BJ (cell line): ENCODE measurements around the gene CCDC97. TPM values are rescaled to one million over a fixed set of nuclear protein-coding genes. Genes with fewer than 3 reads are reported as not detected.

Experiments used
- CTCF ChIA-PET: fragments of 350-600 bp; formaldehyde crosslinking; extraction: SDS; loops from one replicate; lab custom pipeline; 2021; ENCODE audit warnings: antibody characterized with exemption, inconsistent platforms; lab: Yijun Ruan, JAX
- POLR2A ChIA-PET: fragments of 300-600 bp; sonication (Branson Sonifier 250); formaldehyde crosslinking; extraction: SDS; loops from one replicate; lab custom pipeline; 2021; ENCODE audit warnings: antibody characterized with exemption; lab: Charles Lee
- DNase-seq: peaks from one replicate; pipeline ENCODE4 v3.0.0-alpha.2; 2011; ENCODE audit warnings: low read depth
- H3K27me3 ChIP-seq: 2 replicates; pipeline ENCODE4 v1.6.0; 2011; ENCODE audit warnings: low read length; ENCODE audit not compliant: control insufficient read depth, insufficient read depth
- H3K36me3 ChIP-seq: 2 replicates; pipeline ENCODE4 v1.5.1; 2011; ENCODE audit warnings: low read length; ENCODE audit not compliant: control insufficient read depth, insufficient read depth
- H3K4me3 ChIP-seq: 2 replicates; pipeline ENCODE4 v1.5.1; 2011; ENCODE audit warnings: low read depth, mild to moderate bottlenecking, control low read depth, low read length
- polyA plus RNA-seq: library from polyadenylated mRNA; depleted of rRNA; stranded (reverse); fragments of >200 nt; gene quantifications from 2 replicates; pipeline ENCODE4 v1.2.3, GENCODE V29; 2011
- TF ChIP-seq, protein P1 (sequence below): IDR thresholded peaks from 2 replicates; pipeline ENCODE4 v1.5.1; 2011; ENCODE audit warnings: low read depth, mild to moderate bottlenecking, control low read depth, inconsistent platforms, low read length, moderate library complexity; ENCODE audit not compliant: insufficient read depth

The CCDC97 gene
- polyA plus RNA-seq, 1 experiment: 10.3 TPM

DNA sequence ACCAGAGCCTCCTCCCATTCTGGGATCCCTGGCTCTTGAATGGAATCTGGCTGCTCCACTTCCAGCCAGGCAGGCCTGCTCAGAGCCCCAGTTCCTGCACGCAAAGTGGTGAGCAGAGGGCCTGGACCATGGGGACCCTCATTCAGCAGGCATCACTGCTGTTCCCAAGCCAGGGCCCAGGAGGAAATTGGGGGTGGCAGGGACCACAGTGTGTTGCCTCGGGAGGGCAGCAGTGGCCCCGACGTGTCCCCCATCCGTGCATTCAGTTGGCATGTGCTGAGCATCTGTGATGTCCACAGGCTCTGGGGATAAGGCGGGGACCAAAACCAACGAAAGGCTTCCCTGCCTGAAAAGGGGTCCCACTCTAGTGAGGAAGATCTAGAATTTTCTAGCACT is 11.2 kb downstream of the CCDC97 start:
- TF ChIP-seq, protein P1, sequence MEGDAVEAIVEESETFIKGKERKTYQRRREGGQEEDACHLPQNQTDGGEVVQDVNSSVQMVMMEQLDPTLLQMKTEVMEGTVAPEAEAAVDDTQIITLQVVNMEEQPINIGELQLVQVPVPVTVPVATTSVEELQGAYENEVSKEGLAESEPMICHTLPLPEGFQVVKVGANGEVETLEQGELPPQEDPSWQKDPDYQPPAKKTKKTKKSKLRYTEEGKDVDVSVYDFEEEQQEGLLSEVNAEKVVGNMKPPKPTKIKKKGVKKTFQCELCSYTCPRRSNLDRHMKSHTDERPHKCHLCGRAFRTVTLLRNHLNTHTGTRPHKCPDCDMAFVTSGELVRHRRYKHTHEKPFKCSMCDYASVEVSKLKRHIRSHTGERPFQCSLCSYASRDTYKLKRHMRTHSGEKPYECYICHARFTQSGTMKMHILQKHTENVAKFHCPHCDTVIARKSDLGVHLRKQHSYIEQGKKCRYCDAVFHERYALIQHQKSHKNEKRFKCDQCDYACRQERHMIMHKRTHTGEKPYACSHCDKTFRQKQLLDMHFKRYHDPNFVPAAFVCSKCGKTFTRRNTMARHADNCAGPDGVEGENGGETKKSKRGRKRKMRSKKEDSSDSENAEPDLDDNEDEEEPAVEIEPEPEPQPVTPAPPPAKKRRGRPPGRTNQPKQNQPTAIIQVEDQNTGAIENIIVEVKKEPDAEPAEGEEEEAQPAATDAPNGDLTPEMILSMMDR: no peak
- ChIA-PET CTCF (interaction anchor here (0.6 to 5.2 kb wide), 13 partner anchors 11 to 110 kb away, joined by 3 to 69 read pairs (median 4); partner anchors contain the start of genes B9D2, CCDC97 and TGFB1), POLR2A (no interaction called here)

DNA sequence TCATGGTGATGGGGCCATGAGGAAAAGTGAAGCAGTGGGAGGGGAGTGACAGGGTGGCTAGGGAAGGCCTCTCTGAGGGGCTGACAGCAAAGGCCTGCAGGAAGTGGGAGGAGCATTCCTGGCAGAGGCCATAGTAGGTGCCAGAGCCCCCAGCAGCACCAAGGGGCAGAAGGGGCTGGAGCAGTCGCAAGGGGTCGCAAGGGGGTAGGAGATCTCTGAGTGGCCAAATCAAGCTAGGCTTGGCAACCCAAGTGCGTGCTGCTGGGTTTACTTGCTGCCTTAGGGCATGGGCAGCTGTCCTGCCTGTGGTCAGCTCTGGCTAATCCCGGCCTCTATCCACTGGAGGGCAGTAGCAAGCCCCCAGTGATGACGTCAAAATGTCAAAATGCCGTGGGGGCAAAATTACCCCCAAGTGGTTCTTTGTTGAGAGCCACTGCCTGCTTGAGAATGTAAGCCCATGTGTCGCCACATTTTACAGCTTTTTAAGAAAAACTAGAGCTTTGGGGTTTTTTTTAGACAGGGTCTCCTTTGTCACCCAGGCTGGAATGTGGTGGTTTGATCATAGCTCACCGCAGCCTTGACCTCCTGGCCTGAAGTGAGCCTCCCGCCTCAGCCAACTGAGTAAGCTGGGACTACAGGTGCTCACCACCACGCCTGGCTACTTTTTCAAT is 11.8 kb downstream of the CCDC97 start:
- DNase-seq: no peak
- ChIA-PET POLR2A (no interaction called here), CTCF (interaction anchor here (0.6 to 5.2 kb wide), 16 partner anchors 10 to 109 kb away, joined by 3 to 69 read pairs (median 4); partner anchors contain the start of genes B3GNT8, B9D2, CCDC97 and TGFB1)
- Histone ChIP-seq H3K36me3 (peaks cover 21% of the 10 kb centered on the region), H3K4me3 (no peak overlapping the region), H3K27me3 (no peaks in the 10 kb centered on the region)
- TF ChIP-seq, protein P1: peak; percentile 86

More for the DNA sequence above, 11.2 kb downstream of the CCDC97 start:
- no peaks in the 10 kb centered on the region for H3K27me3 ChIP-seq
- H3K4me3 ChIP-seq: no peak overlapping the region
- DNase-seq: no peak
- peaks cover 27% of the 10 kb centered on the region for H3K36me3 ChIP-seq

DNA sequence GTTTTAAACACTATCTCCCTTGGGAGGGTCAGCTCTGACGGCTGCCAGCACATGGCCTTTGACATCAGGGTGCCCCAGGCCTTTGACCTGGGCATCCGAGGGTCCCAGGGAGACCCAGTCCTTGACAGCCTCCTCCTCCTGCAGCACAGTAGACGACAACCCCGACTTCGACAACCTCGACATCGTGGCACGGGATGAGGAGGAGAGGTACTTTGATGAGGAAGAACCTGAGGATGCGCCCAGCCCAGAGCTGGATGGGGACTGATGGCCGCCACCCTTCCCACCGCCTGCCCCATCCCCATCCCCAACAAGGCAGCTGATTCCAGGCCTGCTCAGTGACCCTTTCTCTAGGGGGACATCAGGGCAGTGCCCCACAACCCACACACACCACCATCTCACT is 12.5 kb downstream of the CCDC97 start:
- H3K4me3 ChIP-seq: no peak overlapping the region
- H3K36me3 ChIP-seq: peaks cover 22% of the 10 kb centered on the region
- POLR2A ChIA-PET: no interaction called here
- TF ChIP-seq, protein P1: no peak
- CTCF ChIA-PET: interaction anchor here (0.7 to 5.2 kb wide), 13 partner anchors 11 to 109 kb away, joined by 3 to 69 read pairs (median 4); partner anchors contain the start of genes B3GNT8, B9D2 and TGFB1
- no peaks in the 10 kb centered on the region for H3K27me3 ChIP-seq
- no peak for DNase-seq

- peaks cover 26% of the 10 kb centered on the region for H3K36me3 ChIP-seq
- ChIA-PET CTCF (interaction anchor here (0.6 to 5.2 kb wide), 7 partner anchors 11 to 104 kb away, joined by 3 to 69 read pairs (median 5); partner anchors contain the start of genes B3GNT8 and TGFB1), POLR2A (no interaction called here)
- TF ChIP-seq, protein P1: 0 out of 2 replicates have a peak, but pooled peaks have one; percentile 17
- no peak overlapping the region for H3K4me3 ChIP-seq
- DNase-seq: no peak
- no peaks in the 10 kb centered on the region for H3K27me3 ChIP-seq
These were observed 13.1 kb downstream of the CCDC97 start for GRCh38 chr19:41323023-41323422.

GRCh38 chr19:41323430-41324125 is 13.6 kb downstream of the CCDC97 start:
- no peak overlapping the region for H3K4me3 ChIP-seq
- ChIA-PET CTCF (interaction anchor here (0.5 to 5.2 kb wide), 6 partner anchors 12 to 117 kb away, joined by 3 to 69 read pairs (median 3); partner anchors contain the start of gene TGFB1), POLR2A (interaction anchor here (0.7 kb wide), 1 partner anchor 101 kb away, joined by 4 read pairs; no protein-coding TSS in a partner anchor)
- no peaks in the 10 kb centered on the region for H3K27me3 ChIP-seq
- peak; percentile 91 for DNase-seq
- H3K36me3 ChIP-seq: peaks cover 29% of the 10 kb centered on the region
- TF ChIP-seq, protein P1: no peak
